ENCODE data around the gene CMPK1.
"Not testable (repeated sequence)": the region's sequence is repeated elsewhere in the genome, so short reads cannot be mapped to it uniquely, and the experiment has no call there.

CMPK1 gene

GRCh38 chr1:47338249-47339077 is 4.9 kb downstream of the CMPK1 start:
- DNase-seq (ENCODE audit: low read depth in 2 of 2): no peak

GRCh38 chr1:47340227-47340626 is 6.6 kb downstream of the CMPK1 start:
- DNase-seq (ENCODE audit: low read depth in 2 of 2): no peak

GRCh38 chr1:47346979-47347378 is 13.4 kb downstream of the CMPK1 start:
- DNase-seq (ENCODE audit: low read depth in 2 of 2): not testable (repeated sequence)

- no peak for DNase-seq (ENCODE audit: low read depth in 2 of 2)
Measured at GRCh38 chr1:47347735-47348134, 14.1 kb downstream of the CMPK1 start.

GRCh38 chr1:47348246-47348645 is 14.7 kb downstream of the CMPK1 start:
- DNase-seq (ENCODE audit: low read depth in 2 of 2): no peak

GRCh38 chr1:47351305-47351704 is 17.7 kb downstream of the CMPK1 start:
- DNase-seq (ENCODE audit: low read depth in 2 of 2): no peak

- no peak for DNase-seq (ENCODE audit: low read depth in 2 of 2)
Measured at GRCh38 chr1:47361380-47361779, 27.8 kb downstream of the CMPK1 start.

GRCh38 chr1:47362828-47363227 is 29.2 kb downstream of the CMPK1 start:
- no peak for DNase-seq (ENCODE audit: low read depth in 2 of 2)

- DNase-seq (ENCODE audit: low read depth in 2 of 2): no peak
Measured at GRCh38 chr1:47367651-47368050, 34.1 kb downstream of the CMPK1 start.

GRCh38 chr1:47371016-47371517 is 37.5 kb downstream of the CMPK1 start:
- DNase-seq (ENCODE audit: low read depth in 2 of 2): no peak

- DNase-seq (ENCODE audit: low read depth in 2 of 2): no peak
Measured at GRCh38 chr1:47374501-47374900, 40.9 kb downstream of the CMPK1 start.

GRCh38 chr1:47378147-47378546 is 44.6 kb downstream of the CMPK1 start:
- DNase-seq (ENCODE audit: low read depth in 2 of 2): no peak

- no peak for DNase-seq (ENCODE audit: low read depth in 2 of 2)
Measured at GRCh38 chr1:47380699-47381098, 47.1 kb downstream of the CMPK1 start.

- no peak for DNase-seq (ENCODE audit: low read depth in 2 of 2)
Measured at GRCh38 chr1:47382399-47382983, 48.9 kb downstream of the CMPK1 start.

- DNase-seq (ENCODE audit: low read depth in 2 of 2): no peak
Measured at GRCh38 chr1:47384083-47384482, 50.5 kb downstream of the CMPK1 start.

- no peak for DNase-seq (ENCODE audit: low read depth in 2 of 2)
Measured at GRCh38 chr1:47385020-47385419, 51.4 kb downstream of the CMPK1 start.

GRCh38 chr1:47386268-47386667 is 52.7 kb downstream of the CMPK1 start:
- DNase-seq (ENCODE audit: low read depth in 2 of 2): no peak

- DNase-seq (ENCODE audit: low read depth in 2 of 2): no peak
Measured at GRCh38 chr1:47388030-47388890, 54.7 kb downstream of the CMPK1 start.

- peak; percentile 20 to 31 for DNase-seq (ENCODE audit: low read depth in 2 of 2)
Measured at GRCh38 chr1:47388891-47389238, 55.3 kb downstream of the CMPK1 start.

GRCh38 chr1:47389731-47390130 is 56.1 kb downstream of the CMPK1 start:
- DNase-seq (ENCODE audit: low read depth in 2 of 2): no peak

- no peak for DNase-seq (ENCODE audit: low read depth in 2 of 2)
Measured at GRCh38 chr1:47390843-47391242, 57.3 kb downstream of the CMPK1 start.

GRCh38 chr1:47393141-47393540 is 59.6 kb downstream of the CMPK1 start:
- no peak for DNase-seq (ENCODE audit: low read depth in 2 of 2)
